Measurements from ENCODE around the gene ZBTB16. TPM values are rescaled to one million over a fixed set of nuclear protein-coding genes. Genes with fewer than 3 reads are reported as not detected.

The ZBTB16 gene
- total RNA-seq, 4 donors from 2014 or later, result 10.4 to 137 (median 18.8) TPM

DNA sequence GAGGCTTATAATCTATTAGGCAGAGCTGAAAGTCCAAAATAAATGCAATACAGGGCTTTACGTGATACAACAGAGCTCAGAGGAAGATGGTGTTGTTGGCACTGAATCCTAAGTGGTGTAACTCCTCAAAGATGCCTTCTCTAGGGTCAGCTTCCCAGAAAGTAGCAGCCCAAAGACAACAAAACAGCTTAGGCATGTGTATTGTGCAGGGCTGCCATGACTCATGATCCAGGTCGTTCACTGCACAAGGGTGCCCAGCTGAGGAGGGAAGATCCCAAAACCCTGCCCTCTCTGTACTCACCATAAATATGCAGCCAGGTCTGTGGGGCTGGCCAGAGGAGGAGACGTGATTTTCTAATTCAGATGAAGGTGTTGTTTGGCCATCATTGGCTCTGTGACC is 177.3 kb downstream of the ZBTB16 start:
- Histone ChIP-seq H3K4me3 (no peak overlapping the region), H3K27me3 (peaks cover 0 to 18% (median 0%) of the 10 kb centered on the region in 4 donors), H3K36me3 (peaks cover 0 to 45% (median 5%) of the 10 kb centered on the region in 3 donors), H3K9me3 (no peaks in the 10 kb centered on the region), H3K27ac (no peak overlapping the region), H3K4me1 (peaks cover 5 to 46% (median 27%) of the 10 kb centered on the region in 3 donors)
- 47 to 56% methylated on average over 3 of the region's 3 CpGs for WGBS, 2 donors
- intact Hi-C loops (cut with DNase I), result no loop called here
- TF ChIP-seq POLR2A (IDR thresholded peaks at IDR 0.05), result no peak
- TF ChIP-seq, protein P1, sequence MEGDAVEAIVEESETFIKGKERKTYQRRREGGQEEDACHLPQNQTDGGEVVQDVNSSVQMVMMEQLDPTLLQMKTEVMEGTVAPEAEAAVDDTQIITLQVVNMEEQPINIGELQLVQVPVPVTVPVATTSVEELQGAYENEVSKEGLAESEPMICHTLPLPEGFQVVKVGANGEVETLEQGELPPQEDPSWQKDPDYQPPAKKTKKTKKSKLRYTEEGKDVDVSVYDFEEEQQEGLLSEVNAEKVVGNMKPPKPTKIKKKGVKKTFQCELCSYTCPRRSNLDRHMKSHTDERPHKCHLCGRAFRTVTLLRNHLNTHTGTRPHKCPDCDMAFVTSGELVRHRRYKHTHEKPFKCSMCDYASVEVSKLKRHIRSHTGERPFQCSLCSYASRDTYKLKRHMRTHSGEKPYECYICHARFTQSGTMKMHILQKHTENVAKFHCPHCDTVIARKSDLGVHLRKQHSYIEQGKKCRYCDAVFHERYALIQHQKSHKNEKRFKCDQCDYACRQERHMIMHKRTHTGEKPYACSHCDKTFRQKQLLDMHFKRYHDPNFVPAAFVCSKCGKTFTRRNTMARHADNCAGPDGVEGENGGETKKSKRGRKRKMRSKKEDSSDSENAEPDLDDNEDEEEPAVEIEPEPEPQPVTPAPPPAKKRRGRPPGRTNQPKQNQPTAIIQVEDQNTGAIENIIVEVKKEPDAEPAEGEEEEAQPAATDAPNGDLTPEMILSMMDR (IDR thresholded peaks at IDR 0.05), result no peak
- DNase-seq, result no peak

DNA sequence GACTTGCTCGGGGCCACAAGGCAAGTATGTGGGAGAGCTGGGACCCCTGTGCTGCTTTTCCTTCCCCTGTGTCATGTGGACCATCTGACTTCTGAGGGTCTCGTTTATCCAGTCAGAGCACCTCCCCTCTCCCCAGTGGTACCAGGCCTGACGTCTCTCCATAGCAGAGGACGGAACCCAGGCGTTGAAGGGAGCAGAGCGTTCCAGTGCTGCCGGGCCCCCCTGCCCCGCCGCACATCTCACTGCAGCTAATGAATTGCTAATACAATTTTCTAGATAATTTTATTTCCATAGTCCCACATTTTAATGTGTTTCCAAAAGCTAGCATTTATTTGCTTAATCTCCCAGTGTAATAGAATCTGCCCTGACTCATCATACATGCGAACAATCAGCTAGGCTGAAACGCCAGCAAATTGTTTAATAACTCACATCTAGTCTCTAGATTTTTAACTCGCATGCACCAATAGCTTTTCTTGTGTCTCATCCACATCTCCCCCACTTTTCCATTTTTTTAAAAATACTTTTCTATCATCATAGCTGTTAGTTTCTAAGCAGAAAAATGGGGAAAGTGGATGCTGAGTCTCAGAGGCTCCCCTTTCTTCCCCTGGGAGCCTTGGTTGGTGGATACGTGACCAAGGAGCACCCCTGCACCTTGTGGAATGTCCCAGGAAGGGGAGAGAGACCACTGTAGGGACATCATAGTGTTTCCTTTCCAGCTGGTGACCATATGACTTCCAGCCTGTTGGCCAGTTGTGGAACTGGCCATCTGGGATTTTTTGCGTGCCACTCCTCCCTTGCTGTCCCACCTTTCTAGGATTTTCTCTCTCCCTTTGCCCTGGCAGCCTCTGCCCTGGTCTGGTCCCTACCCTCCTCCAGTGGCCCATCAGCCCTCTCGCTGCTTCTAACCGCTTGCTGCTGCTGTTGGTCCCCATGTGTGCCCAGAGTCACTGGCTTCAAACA is 178.1 kb downstream of the ZBTB16 start:
- Histone ChIP-seq H3K27ac (peak overlapping the region in 1 of 4 donors; percentile 31), H3K36me3 (peaks cover 5 to 52% (median 5%) of the 10 kb centered on the region in 3 donors)
- WGBS, 2 donors, result 84 to 86% methylated on average over 16 of the region's 16 CpGs

DNA sequence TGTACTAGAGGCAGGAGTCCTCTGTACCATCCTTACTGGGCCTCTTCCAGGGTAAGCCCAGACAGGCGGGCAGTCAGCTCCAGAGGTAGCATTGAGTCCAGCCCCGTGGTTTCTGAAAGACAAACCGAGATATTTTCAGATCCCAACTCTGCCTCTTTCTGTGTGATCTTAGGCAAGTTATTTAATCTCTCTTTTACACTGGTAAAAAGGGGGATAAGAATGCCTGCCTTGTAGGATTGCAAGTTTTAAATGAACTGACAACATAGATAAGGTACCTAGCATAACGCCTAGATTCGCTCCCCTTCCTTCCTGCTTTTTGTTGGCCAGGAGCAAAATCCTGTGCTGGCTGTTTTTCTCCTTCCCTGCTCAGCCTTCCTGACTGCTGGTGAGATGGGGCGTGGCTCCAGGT is 180.2 kb downstream of the ZBTB16 start:
- Histone ChIP-seq H3K4me3 (no peak overlapping the region), H3K36me3 (peaks cover 5 to 74% (median 14%) of the 10 kb centered on the region in 3 donors), H3K27ac (peak overlapping the region in 1 of 4 donors; percentile 31), H3K27me3 (peaks cover 0 to 6% (median 0%) of the 10 kb centered on the region in 4 donors), H3K4me1 (peaks cover 0 to 50% (median 9%) of the 10 kb centered on the region in 3 donors), H3K9me3 (no peaks in the 10 kb centered on the region)
- TF ChIP-seq POLR2A (IDR thresholded peaks at IDR 0.05), result no peak
- TF ChIP-seq, protein P1 (IDR thresholded peaks at IDR 0.05), result no peak
- DNase-seq, result no peak
- WGBS, 2 donors, result 75 to 77% methylated on average over 5 to 6 of the region's 6 CpGs
- intact Hi-C loops (cut with DNase I), result no loop called here

More for the DNA sequence above, 178.1 kb downstream of the ZBTB16 start:
- DNase-seq, result no peak
- intact Hi-C loops (cut with DNase I), result no loop called here
- peaks cover 0 to 14% (median 0%) of the 10 kb centered on the region in 4 donors for H3K27me3 ChIP-seq
- no peaks in the 10 kb centered on the region for H3K9me3 ChIP-seq
- no peak for TF ChIP-seq POLR2A (IDR thresholded peaks at IDR 0.05)
- TF ChIP-seq, protein P1 (IDR thresholded peaks at IDR 0.05), result no peak
- no peak overlapping the region for H3K4me3 ChIP-seq
- peaks cover 1 to 46% (median 23%) of the 10 kb centered on the region in 3 donors for H3K4me1 ChIP-seq

DNA sequence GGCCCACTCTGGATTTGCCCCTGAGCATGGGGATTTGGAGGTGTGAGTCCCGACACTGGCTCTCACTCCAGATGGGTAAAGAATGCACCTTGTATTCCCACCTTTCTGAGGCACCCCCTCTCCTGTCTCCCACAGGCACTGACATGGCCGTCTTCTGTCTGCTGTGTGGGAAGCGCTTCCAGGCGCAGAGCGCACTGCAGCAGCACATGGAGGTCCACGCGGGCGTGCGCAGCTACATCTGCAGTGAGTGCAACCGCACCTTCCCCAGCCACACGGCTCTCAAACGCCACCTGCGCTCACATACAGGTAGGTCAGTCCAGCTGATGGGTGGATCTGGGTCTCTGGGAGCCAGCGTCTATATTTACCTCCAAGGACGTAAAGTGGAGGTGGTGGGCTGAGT is 182.5 kb downstream of the ZBTB16 start:
- 86 to 93% methylated on average over 4 to 14 of the region's 15 CpGs for WGBS, 2 donors
- Histone ChIP-seq H3K9me3 (no peaks in the 10 kb centered on the region), H3K36me3 (peaks cover 3 to 96% (median 14%) of the 10 kb centered on the region in 3 donors), H3K27ac (no peak overlapping the region), H3K4me1 (peaks cover 0 to 32% (median 9%) of the 10 kb centered on the region in 3 donors), H3K27me3 (no peaks in the 10 kb centered on the region), H3K4me3 (no peak overlapping the region)
- TF ChIP-seq, protein P1 (IDR thresholded peaks at IDR 0.05), result no peak
- TF ChIP-seq POLR2A (IDR thresholded peaks at IDR 0.05), result no peak
- no peak for DNase-seq
- intact Hi-C loops (cut with DNase I), result no loop called here

Measured in esophagus squamous epithelium (tissue), 5 donors.